Liver (tissue), 3 donors: Measurements from ENCODE around the gene OGDHL.

Experiments used
- ATF3 ChIP-seq: IDR thresholded peaks from 2 replicates; pipeline ENCODE4 v1.6.1; 2016; ENCODE audit warnings: antibody characterized with exemption
- CTCF ChIP-seq: fragments of 150-350 bp; IDR thresholded peaks from 2 replicates; pipeline ENCODE4 v1.5.1; 2017; ENCODE audit warnings: improper control_type of control experiment, low read depth, low read length; ENCODE audit not compliant: missing input control
- EGR1 ChIP-seq, 2 donors: IDR thresholded peaks; 2 replicates each; pipeline ENCODE4 v1.6.1; 2016 to 2018; ENCODE audit warnings: antibody characterized with exemption in 2 of 2, low read depth in 2 of 2
- FOXA1 ChIP-seq: IDR thresholded peaks from 2 replicates; pipeline ENCODE4 v1.6.1; 2016; ENCODE audit warnings: antibody characterized with exemption
- GABPA ChIP-seq, 2 donors: IDR thresholded peaks in 1 of 2; conservative IDR thresholded peaks in 1 of 2; 2 replicates each; pipeline ENCODE4 v1.6.1; 2016; ENCODE audit warnings: antibody characterized with exemption in 2 of 2, mild to moderate bottlenecking in 1 of 2, moderate library complexity in 1 of 2
- HNF4G ChIP-seq: IDR thresholded peaks from 2 replicates; pipeline ENCODE4 v1.6.1; 2016; ENCODE audit warnings: antibody characterized with exemption
- JUND ChIP-seq, 2 donors: IDR thresholded peaks; 2 replicates each; pipeline ENCODE4 v1.6.1; 2016; ENCODE audit warnings: antibody characterized with exemption in 2 of 2
- MAX ChIP-seq: IDR thresholded peaks from 2 replicates; pipeline ENCODE4 v1.6.1; 2016; ENCODE audit warnings: antibody characterized with exemption
- NR2F2 ChIP-seq: IDR thresholded peaks from 2 replicates; pipeline ENCODE4 v1.6.1; 2016; ENCODE audit warnings: antibody characterized with exemption
- RAD21 ChIP-seq, 2 donors: IDR thresholded peaks; 2 replicates each; pipeline ENCODE4 v1.6.1; 2016; ENCODE audit warnings: antibody characterized with exemption in 2 of 2, mild to moderate bottlenecking in 2 of 2
- REST ChIP-seq: IDR thresholded peaks from 2 replicates; pipeline ENCODE4 v1.6.1; 2016; ENCODE audit warnings: antibody characterized with exemption, mild to moderate bottlenecking
- SP1 ChIP-seq: IDR thresholded peaks from 2 replicates; pipeline ENCODE4 v1.6.1; 2018; ENCODE audit warnings: antibody characterized with exemption, mild to moderate bottlenecking
- TAF1 ChIP-seq: conservative IDR thresholded peaks from 2 replicates; pipeline ENCODE4 v1.6.1; 2016; ENCODE audit warnings: antibody characterized with exemption, mild to moderate bottlenecking
- ZBTB33 ChIP-seq: IDR thresholded peaks from 2 replicates; pipeline ENCODE4 v1.6.1; 2016; ENCODE audit warnings: antibody characterized with exemption
- donor health status: healthy.
- donor health status: healthy.

GRCh38 chr10:49735848-49736563 is 26.1 kb downstream of the OGDHL start:
- TF ChIP-seq CTCF (no peak), MAX (no peak), ZBTB33 (no peak), JUND (IDR thresholded peaks at IDR 0.05) (no peak), HNF4G (no peak), NR2F2 (no peak), REST (no peak), SP1 (no peak), RAD21 (IDR thresholded peaks at IDR 0.05) (no peak), FOXA1 (no peak), GABPA (IDR thresholded peaks at IDR 0.05 in 1 of 2, conservative IDR thresholded peaks at IDR 0.05 in 1 of 2) (no peak), ATF3 (no peak), EGR1 (IDR thresholded peaks at IDR 0.05; ENCODE audit: low read depth in 2 of 2) (no peak), TAF1 (no peak)
